ENCODE measurements around the gene NEUROD4.
"Not testable (repeated sequence)": the region's sequence is repeated elsewhere in the genome, so short reads cannot be mapped to it uniquely, and the experiment has no call there.

NEUROD4 gene

GRCh38 chr12:55019784-55020183 lies at the start of gene NEUROD4:
Gene NEUROD4, plus strand, starts transcription at chr12:55019974. Its CDS starts 6,466 bp downstream, at chr12:55026440.
- DNase-seq: no peak

- no peak for DNase-seq
These were observed 49.0 kb upstream of the NEUROD4 start for GRCh38 chr12:54970741-54971140.

- no peak for DNase-seq
These were observed 46.2 kb upstream of the NEUROD4 start for GRCh38 chr12:54973556-54973955.

- DNase-seq: no peak
These were observed 45.5 kb upstream of the NEUROD4 start for GRCh38 chr12:54974279-54974678.

GRCh38 chr12:54975272-54975671 lies 44.5 kb upstream of the NEUROD4 start:
- DNase-seq: no peak

- DNase-seq: no peak
These were observed 43.9 kb upstream of the NEUROD4 start for GRCh38 chr12:54975875-54976274.

- DNase-seq: no peak
These were observed 42.6 kb upstream of the NEUROD4 start for GRCh38 chr12:54977155-54977554.

GRCh38 chr12:54977857-54978256 lies 41.9 kb upstream of the NEUROD4 start:
- DNase-seq: no peak

- peak in 2 of 4 experiments; percentile 24 to 25 for DNase-seq
These were observed 39.4 kb upstream of the NEUROD4 start for GRCh38 chr12:54980341-54980740.

GRCh38 chr12:54981796-54982195 lies 38.0 kb upstream of the NEUROD4 start:
- DNase-seq: no peak

GRCh38 chr12:54983536-54984101 lies 36.2 kb upstream of the NEUROD4 start:
- no peak for DNase-seq

- peak in 3 of 4 experiments; percentile 43 to 78 (median 71) for DNase-seq
These were observed 35.0 kb upstream of the NEUROD4 start, which contains the start of gene TESPA1 for GRCh38 chr12:54984658-54985376. Gene TESPA1, minus strand, starts transcription at chr12:54984762. Its CDS starts 10,200 bp downstream, at chr12:54974562.

- DNase-seq: not testable (repeated sequence)
These were observed 33.0 kb upstream of the NEUROD4 start for GRCh38 chr12:54986773-54987172.

GRCh38 chr12:54987611-54988231 lies 32.1 kb upstream of the NEUROD4 start:
- DNase-seq: no peak

GRCh38 chr12:54988402-54989054 lies 31.2 kb upstream of the NEUROD4 start:
- no peak for DNase-seq

- DNase-seq: no peak
These were observed 29.9 kb upstream of the NEUROD4 start for GRCh38 chr12:54989829-54990228.

- no peak for DNase-seq
These were observed 28.4 kb upstream of the NEUROD4 start for GRCh38 chr12:54991161-54991990.

GRCh38 chr12:54991991-54992375 lies 27.8 kb upstream of the NEUROD4 start:
- DNase-seq: no peak

- peak in 2 of 4 experiments; percentile 16 to 23 for DNase-seq
These were observed 26.5 kb upstream of the NEUROD4 start for GRCh38 chr12:54993181-54993835.

GRCh38 chr12:54996205-54996604 lies 23.6 kb upstream of the NEUROD4 start:
- no peak for DNase-seq

GRCh38 chr12:54997929-54998522 lies 21.7 kb upstream of the NEUROD4 start:
- no peak for DNase-seq
